GM12864 (cell line): Measurements from ENCODE around the gene MS4A12.

Experiments used
- DNase-seq: peaks from one replicate; pipeline ENCODE4 v3.0.0-alpha.2; 2011; ENCODE audit warnings: low read depth
- H3K4me3 ChIP-seq: 2 replicates; pipeline ENCODE4 v1.5.1; 2011; ENCODE audit warnings: mild to moderate bottlenecking, low read depth, low read length, control low read depth
- CTCF ChIP-seq: IDR thresholded peaks from 2 replicates; pipeline ENCODE4 v1.5.1; 2011; ENCODE audit warnings: low read depth, mild to moderate bottlenecking, moderate library complexity, low read length, control low read depth, inconsistent platforms; ENCODE audit errors: missing control alignments

Gene MS4A12

DNA sequence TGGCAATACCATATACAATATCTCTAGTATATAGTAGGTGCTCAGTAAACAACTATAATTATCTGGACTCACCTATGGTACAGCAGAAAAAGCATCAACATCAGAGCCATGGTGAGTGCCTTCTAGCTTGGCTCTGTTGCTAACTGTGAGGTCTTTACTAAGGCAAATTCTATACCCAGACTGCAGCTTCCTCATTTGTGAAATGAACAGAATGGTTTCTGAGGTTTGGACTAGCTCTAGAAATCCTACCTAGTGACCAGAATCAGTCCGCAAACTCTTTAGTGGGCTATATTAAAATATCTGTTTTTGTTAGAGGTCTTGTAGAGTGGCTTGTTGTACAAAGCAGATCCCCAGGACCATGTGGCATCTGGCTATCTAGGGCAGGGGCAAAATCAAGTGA, 33.2 kb upstream of the MS4A12 start:
- peak overlapping the region; percentile 58 for H3K4me3 ChIP-seq
- no peak for TF ChIP-seq CTCF
- DNase-seq, result no peak

- no peak for TF ChIP-seq CTCF
- no peak for DNase-seq
- no peak overlapping the region for H3K4me3 ChIP-seq
Measured at GRCh38 chr11:60468829-60469228, 23.7 kb upstream of the MS4A12 start.

DNA sequence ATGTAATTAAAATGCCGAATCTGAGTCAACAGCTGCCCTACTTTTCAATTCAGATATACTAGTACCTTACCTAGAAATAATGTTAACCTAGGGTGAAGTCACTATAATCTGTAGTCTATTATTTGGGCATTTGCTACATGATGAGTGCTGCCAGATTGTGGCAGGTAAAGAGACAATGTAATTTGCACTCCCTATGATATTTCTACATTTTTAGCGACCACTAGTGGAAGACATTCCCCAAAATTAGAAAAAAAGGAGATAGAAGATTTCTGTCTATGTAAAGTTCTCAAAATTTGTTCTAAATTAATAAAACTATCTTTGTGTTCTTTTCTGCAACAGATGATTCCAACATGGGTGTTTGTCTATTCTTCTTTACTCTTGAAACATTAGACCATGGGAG, 22.9 kb upstream of the MS4A12 start:
- no peak for DNase-seq
- H3K4me3 ChIP-seq, result no peak overlapping the region
- no peak for TF ChIP-seq CTCF

DNA sequence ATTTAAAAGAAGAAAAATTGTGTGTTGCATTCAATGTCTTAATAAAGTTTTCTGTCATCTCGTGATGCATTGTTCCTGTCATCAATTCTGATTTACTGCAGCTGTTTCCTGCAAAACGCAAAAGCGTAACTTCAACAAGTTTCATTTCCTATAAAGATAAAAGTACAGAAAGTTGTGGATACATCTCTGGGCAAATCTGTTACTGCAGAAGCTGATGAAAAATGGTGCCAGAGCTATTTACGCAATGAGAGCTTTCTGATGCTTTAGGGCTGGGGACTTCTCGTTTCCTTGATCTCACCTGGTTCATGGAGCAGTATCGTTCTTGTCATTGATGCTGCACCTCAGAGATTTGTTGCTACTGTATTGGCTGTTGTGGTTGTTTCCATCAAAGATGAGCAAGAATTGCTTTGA, 15.5 kb upstream of the MS4A12 start:
- TF ChIP-seq CTCF, result no peak
- H3K4me3 ChIP-seq, result no peak overlapping the region
- DNase-seq, result peak; percentile 70

GRCh38 chr11:60482361-60482760, 10.2 kb upstream of the MS4A12 start:
- H3K4me3 ChIP-seq, result no peak overlapping the region; the same call in 1 of the 2 replicates
- no peak for TF ChIP-seq CTCF
- peak; percentile 52 for DNase-seq

DNA sequence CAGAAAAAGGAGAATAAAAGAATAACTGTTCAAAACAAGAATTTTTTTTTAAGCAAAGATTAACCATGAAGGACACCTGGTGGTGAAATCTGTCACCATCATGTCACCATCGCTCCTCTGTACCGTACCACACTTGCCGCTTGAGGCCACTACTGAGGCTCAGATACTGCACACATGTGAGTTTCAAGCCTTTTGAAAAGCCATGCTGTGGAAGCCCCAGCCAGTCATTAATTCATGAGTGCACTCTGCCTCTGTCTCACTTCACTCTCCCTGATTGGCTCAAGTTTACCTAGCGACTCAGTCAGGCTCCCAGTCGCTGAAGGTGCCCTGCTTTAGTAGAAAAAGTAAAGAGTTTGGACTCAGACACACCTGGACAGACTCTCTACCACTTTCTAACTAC, 6.6 kb upstream of the MS4A12 start:
- DNase-seq, result peak; percentile 90
- H3K4me3 ChIP-seq, result no peak overlapping the region
- TF ChIP-seq CTCF, result peak; percentile 92

DNA sequence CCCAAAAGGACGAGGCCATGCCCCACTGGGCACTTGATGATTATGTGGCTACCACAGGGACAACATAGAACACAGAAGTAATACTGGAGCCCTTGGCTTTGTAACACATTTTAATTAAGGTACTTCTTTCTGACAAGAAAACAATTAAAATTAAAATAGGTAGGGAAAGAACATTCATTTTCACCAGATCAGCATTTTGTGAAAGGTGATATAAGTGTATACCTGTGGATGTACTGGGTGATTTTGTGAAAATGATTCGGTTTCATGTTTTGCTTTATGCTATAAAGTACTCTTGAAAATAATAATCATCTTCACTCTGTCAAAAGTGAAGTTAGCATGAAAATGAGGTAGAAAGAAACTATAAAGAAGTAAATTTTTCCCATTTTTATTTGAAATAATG, 876 bp downstream of the MS4A12 start:
- H3K4me3 ChIP-seq, result no peak overlapping the region
- no peak for DNase-seq
- no peak for TF ChIP-seq CTCF
